Suprapubic skin (tissue), 4 donors: ENCODE measurements around the gene DIP2C. TPM values are rescaled to one million over a fixed set of nuclear protein-coding genes. Genes with fewer than 3 reads are reported as not detected.
A peak's percentile ranks its signal among the peaks of the same experiment; 100 is the strongest.

ENCODE experiments used
- DNase-seq, 2 donors: peaks; one replicate each; pipeline ENCODE4 v3.0.0-alpha.2; 2019; ENCODE audit warnings: low spot score in 2 of 2
- H3K27ac ChIP-seq: fragments of 200-600 bp; sonication (generic); one replicate; pipeline ENCODE4 v1.5.1; 2019
- H3K27me3 ChIP-seq: fragments of 200-600 bp; sonication (generic); one replicate; pipeline ENCODE4 v1.5.1; 2019
- H3K36me3 ChIP-seq: fragments of 200-600 bp; sonication (generic); one replicate; pipeline ENCODE4 v1.5.1; 2019
- H3K4me1 ChIP-seq: fragments of 200-600 bp; sonication (generic); one replicate; pipeline ENCODE4 v1.5.1; 2019
- H3K4me3 ChIP-seq: fragments of 200-600 bp; sonication (generic); one replicate; pipeline ENCODE4 v1.5.1; 2019; ENCODE audit warnings: mild to moderate bottlenecking
- H3K9me3 ChIP-seq: fragments of 200-600 bp; sonication (generic); one replicate; pipeline ENCODE4 v1.5.1; 2019
- CTCF ChIP-seq, 2 donors: fragments of 200-600 bp in 1 of 2; fragments of 450-650 bp in 1 of 2; sonication (generic) in 1 of 2; IDR thresholded peaks; one replicate each; pipeline ENCODE4 v1.5.1; 2016 to 2019; ENCODE audit warnings: antibody characterized with exemption in 2 of 2, mild to moderate bottlenecking in 1 of 2, moderate library complexity in 1 of 2
- EP300 ChIP-seq: sonication (generic); formaldehyde crosslinking; IDR thresholded peaks from one replicate; pipeline ENCODE4 v1.6.1; 2017; ENCODE audit warnings: antibody characterized with exemption
- POLR2A ChIP-seq, 2 donors: fragments of 450-650 bp; IDR thresholded peaks; one replicate each; pipeline ENCODE4 v1.6.1; 2017; ENCODE audit warnings: antibody characterized with exemption in 2 of 2, mild to moderate bottlenecking in 2 of 2, moderate library complexity in 2 of 2
- POLR2AphosphoS5 ChIP-seq, 3 donors: sonication (generic); formaldehyde crosslinking; IDR thresholded peaks; one replicate each; pipeline ENCODE4 v1.6.1; 2017; ENCODE audit warnings: antibody characterized with exemption in 3 of 3
- WGBS: methylation state at CpG from one replicate; pipeline ENCODE4 v1.1.5; 2018; 5-methylcytosine and 5-hydroxymethylcytosine counted together
- total RNA-seq, 4 donors: library from RNA; depleted of rRNA; stranded (reverse); fragments of >200 nt; gene quantifications; one replicate each; pipeline ENCODE4 v1.1.0, GENCODE V29; 2016

DIP2C gene
- total RNA-seq, 4 donors from 2014 or later = 6.7 to 23.3 (median 14.7) TPM

GRCh38 chr10:568848-569247 lies 120.6 kb downstream of the DIP2C start:
- no peaks in the 10 kb centered on the region for H3K36me3 ChIP-seq
- no peaks in the 10 kb centered on the region for H3K4me1 ChIP-seq
- no peak overlapping the region for H3K4me3 ChIP-seq
- DNase-seq = no peak
- WGBS = 97% methylated on average over 7 of the region's 7 CpGs
- no peak overlapping the region for H3K27ac ChIP-seq
- H3K27me3 ChIP-seq = no peaks in the 10 kb centered on the region
- peaks cover 5% of the 10 kb centered on the region for H3K9me3 ChIP-seq
- TF ChIP-seq POLR2A (IDR thresholded peaks at IDR 0.05) = no peak
- TF ChIP-seq EP300 = no peak
- TF ChIP-seq POLR2AphosphoS5 (IDR thresholded peaks at IDR 0.05) = no peak
- no peak for TF ChIP-seq CTCF (IDR thresholded peaks at IDR 0.05)

- H3K27me3 ChIP-seq = no peaks in the 10 kb centered on the region
- DNase-seq = peak in 1 of 2 donors; percentile 50
- H3K27ac ChIP-seq = no peak overlapping the region
- no peak for TF ChIP-seq EP300
- TF ChIP-seq POLR2A (IDR thresholded peaks at IDR 0.05) = no peak
- no peak for TF ChIP-seq POLR2AphosphoS5 (IDR thresholded peaks at IDR 0.05)
- no peak for TF ChIP-seq CTCF (IDR thresholded peaks at IDR 0.05)
- WGBS = 93% methylated on average over 9 of the region's 12 CpGs
- no peaks in the 10 kb centered on the region for H3K36me3 ChIP-seq
- no peak overlapping the region for H3K4me3 ChIP-seq
- H3K4me1 ChIP-seq = no peaks in the 10 kb centered on the region
- H3K9me3 ChIP-seq = peaks cover 8% of the 10 kb centered on the region
Measured at GRCh38 chr10:567869-568268, 121.6 kb downstream of the DIP2C start.

GRCh38 chr10:566241-566885 lies 123.1 kb downstream of the DIP2C start:
- H3K27me3 ChIP-seq = no peaks in the 10 kb centered on the region
- H3K36me3 ChIP-seq = no peaks in the 10 kb centered on the region
- TF ChIP-seq POLR2AphosphoS5 (IDR thresholded peaks at IDR 0.05) = no peak
- no peak for TF ChIP-seq CTCF (IDR thresholded peaks at IDR 0.05)
- TF ChIP-seq POLR2A (IDR thresholded peaks at IDR 0.05) = no peak
- no peak for TF ChIP-seq EP300
- H3K27ac ChIP-seq = no peak overlapping the region
- H3K9me3 ChIP-seq = peaks cover 8% of the 10 kb centered on the region
- H3K4me1 ChIP-seq = no peaks in the 10 kb centered on the region
- no peak for DNase-seq
- no peak overlapping the region for H3K4me3 ChIP-seq
- WGBS = 95% methylated on average over 22 of the region's 22 CpGs

GRCh38 chr10:565676-566075 lies 123.8 kb downstream of the DIP2C start:
- DNase-seq = no peak
- TF ChIP-seq CTCF (IDR thresholded peaks at IDR 0.05) (no peak), POLR2A (IDR thresholded peaks at IDR 0.05) (no peak)
- Histone ChIP-seq H3K4me1 (no peaks in the 10 kb centered on the region), H3K27me3 (no peaks in the 10 kb centered on the region), H3K27ac (no peak overlapping the region), H3K4me3 (no peak overlapping the region), H3K9me3 (peaks cover 8% of the 10 kb centered on the region), H3K36me3 (no peaks in the 10 kb centered on the region)
- WGBS = 92% methylated on average over 13 of the region's 13 CpGs

- H3K27ac ChIP-seq = no peak overlapping the region
- H3K9me3 ChIP-seq = peaks cover 8% of the 10 kb centered on the region
- no peak for DNase-seq
- H3K27me3 ChIP-seq = no peaks in the 10 kb centered on the region
- no peaks in the 10 kb centered on the region for H3K4me1 ChIP-seq
- no peaks in the 10 kb centered on the region for H3K36me3 ChIP-seq
- WGBS = 88% methylated on average over 5 of the region's 5 CpGs
- no peak for TF ChIP-seq CTCF (IDR thresholded peaks at IDR 0.05)
- TF ChIP-seq POLR2AphosphoS5 (IDR thresholded peaks at IDR 0.05) = no peak
- TF ChIP-seq EP300 = no peak
- no peak for TF ChIP-seq POLR2A (IDR thresholded peaks at IDR 0.05)
- H3K4me3 ChIP-seq = no peak overlapping the region
Measured at GRCh38 chr10:565146-565545, 124.3 kb downstream of the DIP2C start.
